CD4-positive, alpha-beta T cell treated with Interleukin-6 at 100 ng/mL for 8 hours (primary cell): ENCODE data around the gene ZNF638.
A peak's percentile ranks its signal among the peaks of the same experiment; 100 is the strongest.
"Not testable (repeated sequence)": the region's sequence is repeated elsewhere in the genome, so short reads cannot be mapped to it uniquely, and the experiment has no call there.

ENCODE experiments used
- DNase-seq: peaks from one replicate; pipeline ENCODE4 v3.0.0-alpha.2; 2020; ENCODE audit warnings: mixed read lengths, low spot score

ZNF638 gene

GRCh38 chr2:71395471-71395870, 63.9 kb downstream of the ZNF638 start:
- DNase-seq: no peak

- DNase-seq: no peak
These were observed 70.8 kb downstream of the ZNF638 start for GRCh38 chr2:71402427-71402826.

GRCh38 chr2:71409611-71410010, 78.0 kb downstream of the ZNF638 start:
- no peak for DNase-seq

GRCh38 chr2:71410696-71411095, 79.1 kb downstream of the ZNF638 start:
- no peak for DNase-seq

- DNase-seq: not testable (repeated sequence)
These were observed 85.3 kb downstream of the ZNF638 start for GRCh38 chr2:71416866-71417265.

GRCh38 chr2:71417300-71418202, 86.0 kb downstream of the ZNF638 start:
- DNase-seq: peak; percentile 7

- no peak for DNase-seq
These were observed 87.6 kb downstream of the ZNF638 start for GRCh38 chr2:71419145-71419544.

GRCh38 chr2:71419976-71420375, 88.4 kb downstream of the ZNF638 start:
- no peak for DNase-seq

- no peak for DNase-seq
These were observed 91.2 kb downstream of the ZNF638 start for GRCh38 chr2:71422786-71423185.

- DNase-seq: no peak
These were observed 92.3 kb downstream of the ZNF638 start for GRCh38 chr2:71423817-71424420.

- no peak for DNase-seq
These were observed 95.1 kb downstream of the ZNF638 start for GRCh38 chr2:71426721-71427120.

GRCh38 chr2:71428472-71429383, 97.1 kb downstream of the ZNF638 start:
- DNase-seq: no peak

GRCh38 chr2:71445142-71445541, 113.6 kb downstream of the ZNF638 start:
- DNase-seq: not testable (repeated sequence)

GRCh38 chr2:71446505-71446904, 114.9 kb downstream of the ZNF638 start:
- DNase-seq: no peak

GRCh38 chr2:71449343-71449742, 117.8 kb downstream of the ZNF638 start:
- no peak for DNase-seq

- DNase-seq: no peak
These were observed 120.1 kb downstream of the ZNF638 start for GRCh38 chr2:71451705-71452104.

GRCh38 chr2:71452565-71452964, 121.0 kb downstream of the ZNF638 start:
- DNase-seq: no peak

GRCh38 chr2:71453404-71454220, 122.0 kb downstream of the ZNF638 start, which contains the start of gene DYSF:
DYSF (plus strand) TSS chr2:71453561.
- DNase-seq: no peak

GRCh38 chr2:71454221-71455010, 122.8 kb downstream of the ZNF638 start:
- no peak for DNase-seq

GRCh38 chr2:71455011-71455740, 123.6 kb downstream of the ZNF638 start:
- no peak for DNase-seq
